ENCODE results near the gene PRDM11. TPM values are rescaled to one million over a fixed set of nuclear protein-coding genes. Genes with fewer than 3 reads are reported as not detected.

The PRDM11 gene
- total RNA-seq, 1 donor from 2014 or later, result 13.1 TPM

GRCh38 chr11:45252877-45253276, 106.4 kb downstream of the PRDM11 start:
- no peak for TF ChIP-seq CTCF (conservative IDR thresholded peaks at IDR 0.05)
- no peaks in the 10 kb centered on the region for H3K36me3 Mint-ChIP-seq (ENCODE audit: low read depth)
- no peaks in the 10 kb centered on the region for H3K9me3 Mint-ChIP-seq
- no peak overlapping the region for H3K4me3 Mint-ChIP-seq
- no peaks in the 10 kb centered on the region for H3K4me1 Mint-ChIP-seq
- no peak overlapping the region for H3K27ac Mint-ChIP-seq (ENCODE audit: unreplicated experiment)
- H3K27me3 Mint-ChIP-seq (ENCODE audit: low read depth), result peaks cover 15% of the 10 kb centered on the region
- no peak for DNase-seq (ENCODE audit: low read depth, low spot score)

GRCh38 chr11:45253640-45254039, 107.2 kb downstream of the PRDM11 start:
- TF ChIP-seq CTCF (conservative IDR thresholded peaks at IDR 0.05), result no peak
- Mint-ChIP-seq H3K27me3 (ENCODE audit: low read depth) (peaks cover 15% of the 10 kb centered on the region), H3K27ac (ENCODE audit: unreplicated experiment) (no peak overlapping the region), H3K9me3 (no peaks in the 10 kb centered on the region), H3K4me1 (no peaks in the 10 kb centered on the region), H3K36me3 (ENCODE audit: low read depth) (no peaks in the 10 kb centered on the region), H3K4me3 (no peak overlapping the region)
- no peak for DNase-seq (ENCODE audit: low read depth, low spot score)

- Mint-ChIP-seq H3K4me1 (no peaks in the 10 kb centered on the region), H3K27ac (ENCODE audit: unreplicated experiment) (no peak overlapping the region), H3K9me3 (no peaks in the 10 kb centered on the region), H3K4me3 (no peak overlapping the region), H3K27me3 (ENCODE audit: low read depth) (peaks cover 15% of the 10 kb centered on the region), H3K36me3 (ENCODE audit: low read depth) (no peaks in the 10 kb centered on the region)
- DNase-seq (ENCODE audit: low read depth, low spot score), result no peak
- no peak for TF ChIP-seq CTCF (conservative IDR thresholded peaks at IDR 0.05)
Observed at GRCh38 chr11:45254070-45254469, 107.6 kb downstream of the PRDM11 start.

GRCh38 chr11:45258982-45259530, 112.6 kb downstream of the PRDM11 start:
- Mint-ChIP-seq H3K9me3 (no peaks in the 10 kb centered on the region), H3K27me3 (ENCODE audit: low read depth) (peaks cover 32% of the 10 kb centered on the region), H3K4me3 (no peak overlapping the region), H3K36me3 (ENCODE audit: low read depth) (no peaks in the 10 kb centered on the region), H3K4me1 (no peaks in the 10 kb centered on the region), H3K27ac (ENCODE audit: unreplicated experiment) (no peak overlapping the region)
- no peak for TF ChIP-seq CTCF (conservative IDR thresholded peaks at IDR 0.05)
- DNase-seq (ENCODE audit: low read depth, low spot score), result no peak

- Mint-ChIP-seq H3K9me3 (no peaks in the 10 kb centered on the region), H3K4me3 (no peak overlapping the region), H3K27ac (ENCODE audit: unreplicated experiment) (no peak overlapping the region), H3K4me1 (no peaks in the 10 kb centered on the region), H3K36me3 (ENCODE audit: low read depth) (no peaks in the 10 kb centered on the region), H3K27me3 (ENCODE audit: low read depth) (peaks cover 36% of the 10 kb centered on the region)
- no peak for DNase-seq (ENCODE audit: low read depth, low spot score)
- no peak for TF ChIP-seq CTCF (conservative IDR thresholded peaks at IDR 0.05)
Observed at GRCh38 chr11:45259592-45259991, 113.2 kb downstream of the PRDM11 start.

Data from neural crest cell (in vitro differentiated cells).